ENCODE data around the gene HADHB.
"Not testable (repeated sequence)": the region's sequence is repeated elsewhere in the genome, so short reads cannot be mapped to it uniquely, and the experiment has no call there.

HADHB gene

DNA sequence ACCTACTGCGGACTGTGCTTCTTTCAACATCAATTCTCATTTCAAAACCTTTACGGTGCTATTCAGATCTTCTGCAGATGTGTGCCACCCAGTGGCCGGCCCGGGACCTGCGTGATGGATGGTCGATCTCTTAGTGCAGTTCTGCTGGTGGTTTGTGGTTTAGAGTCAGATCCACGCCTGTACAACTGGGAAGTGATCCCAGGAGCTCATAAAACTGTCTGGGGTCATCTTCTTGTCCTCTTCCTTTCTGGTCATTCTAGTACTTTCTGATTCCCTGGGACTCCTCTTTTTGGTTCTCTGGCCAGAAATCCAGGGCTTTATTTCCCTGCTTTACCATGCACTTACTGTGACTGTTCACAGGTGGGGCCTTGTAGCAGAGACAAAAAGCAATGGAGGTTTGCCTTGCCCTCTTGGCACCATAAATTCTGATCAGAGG lies 85.4 kb downstream of the HADHB start:
- TF ChIP-seq CTCF (IDR thresholded peaks at IDR 0.05; ENCODE audit: low read depth, low read length), result peak; percentile 93
- H3K4me3 ChIP-seq (ENCODE audit: low read depth, low read length), result no peak overlapping the region
- in situ Hi-C loops (cut with HindIII; ENCODE audit: low sequenced_read_pairs), result no loop called here
- DNase-seq (ENCODE audit: low read depth, low spot score), result peak; percentile 84

- no peak overlapping the region for H3K4me3 ChIP-seq (ENCODE audit: low read depth, low read length)
- no peak for DNase-seq (ENCODE audit: low read depth, low spot score)
- in situ Hi-C loops (cut with HindIII; ENCODE audit: low sequenced_read_pairs), result no loop called here
- TF ChIP-seq CTCF (IDR thresholded peaks at IDR 0.05; ENCODE audit: low read depth, low read length), result no peak
These were observed 85.9 kb downstream of the HADHB start for GRCh38 chr2:26330604-26331003.

DNA sequence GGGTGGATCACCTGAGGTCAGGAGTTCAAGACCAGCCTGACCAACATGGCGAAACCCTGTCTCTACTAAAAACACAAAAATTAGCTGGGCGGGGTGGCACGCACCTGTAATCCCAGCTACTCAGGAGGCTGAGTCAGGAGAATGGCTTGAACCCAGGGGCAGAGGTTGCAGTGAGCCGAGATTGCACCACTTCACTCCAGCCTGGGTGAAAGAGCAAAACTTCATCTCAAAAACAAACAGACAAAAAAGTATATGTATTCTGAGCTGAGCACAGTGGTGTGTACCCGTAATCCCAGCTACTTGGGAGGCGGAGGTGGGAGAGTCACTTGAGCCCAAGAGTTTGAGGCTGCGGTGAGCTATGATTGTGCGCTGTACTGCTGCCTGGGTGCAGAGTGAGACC lies 86.6 kb downstream of the HADHB start:
- H3K4me3 ChIP-seq (ENCODE audit: low read depth, low read length); DNase-seq (ENCODE audit: low read depth, low spot score); in situ Hi-C loops (cut with HindIII; ENCODE audit: low sequenced_read_pairs): not testable (repeated sequence)

DNA sequence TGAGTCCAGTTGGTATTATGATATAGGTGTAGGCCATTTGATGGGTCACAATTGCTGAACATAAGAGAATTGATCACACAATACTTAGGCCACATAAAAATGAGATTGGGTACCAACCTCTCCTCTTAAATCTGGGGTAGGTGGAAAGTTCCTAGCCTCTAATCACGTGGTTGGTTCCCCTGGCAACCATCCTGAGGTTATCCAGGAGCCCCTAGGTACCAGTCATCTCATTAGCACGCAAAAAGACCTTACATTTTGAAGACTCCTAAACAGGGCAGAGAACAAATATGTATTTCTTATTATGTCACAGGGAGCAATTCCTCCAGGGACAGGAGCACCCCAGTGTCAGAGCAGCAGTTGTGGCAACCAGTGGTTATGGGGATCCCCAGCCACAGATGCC lies 88.6 kb downstream of the HADHB start:
- TF ChIP-seq CTCF (IDR thresholded peaks at IDR 0.05; ENCODE audit: low read depth, low read length), result no peak
- DNase-seq (ENCODE audit: low read depth, low spot score), result no peak
- in situ Hi-C loops (cut with HindIII; ENCODE audit: low sequenced_read_pairs), result no loop called here
- H3K4me3 ChIP-seq (ENCODE audit: low read depth, low read length), result no peak overlapping the region

DNA sequence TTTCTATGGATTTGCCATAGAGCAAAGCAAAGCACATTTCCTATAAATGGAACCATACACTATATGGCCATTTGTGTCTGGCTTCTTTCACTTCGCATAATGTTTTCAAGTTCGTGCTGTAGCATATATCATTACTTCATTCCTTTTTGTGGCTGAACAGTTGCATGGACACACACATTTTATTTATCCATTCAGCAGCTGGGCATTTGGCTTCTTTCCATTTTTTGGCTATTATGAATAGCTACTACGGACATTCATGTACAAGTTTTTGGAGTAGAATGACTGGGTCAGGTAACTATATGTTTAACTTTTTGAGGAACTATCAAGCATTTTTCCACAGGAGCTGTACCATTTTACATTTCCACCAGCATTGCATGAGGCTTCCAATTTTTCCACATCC lies 90.5 kb downstream of the HADHB start:
- in situ Hi-C loops (cut with HindIII; ENCODE audit: low sequenced_read_pairs), result no loop called here
- no peak for TF ChIP-seq CTCF (IDR thresholded peaks at IDR 0.05; ENCODE audit: low read depth, low read length)
- no peak overlapping the region for H3K4me3 ChIP-seq (ENCODE audit: low read depth, low read length)
- DNase-seq (ENCODE audit: low read depth, low spot score), result no peak

GRCh38 chr2:26336719-26337118 lies 92.0 kb downstream of the HADHB start:
- in situ Hi-C loops (cut with HindIII; ENCODE audit: low sequenced_read_pairs), result no loop called here
- no peak overlapping the region for H3K4me3 ChIP-seq (ENCODE audit: low read depth, low read length)
- DNase-seq (ENCODE audit: low read depth, low spot score), result no peak
- TF ChIP-seq CTCF (IDR thresholded peaks at IDR 0.05; ENCODE audit: low read depth, low read length), result no peak

- no peak for TF ChIP-seq CTCF (IDR thresholded peaks at IDR 0.05; ENCODE audit: low read depth, low read length)
- in situ Hi-C loops (cut with HindIII; ENCODE audit: low sequenced_read_pairs), result no loop called here
- no peak overlapping the region for H3K4me3 ChIP-seq (ENCODE audit: low read depth, low read length)
- DNase-seq (ENCODE audit: low read depth, low spot score), result no peak
These were observed 92.6 kb downstream of the HADHB start for GRCh38 chr2:26337298-26337697.
